Thyroid gland (tissue), 4 donors: ENCODE measurements around the gene ACSM4.

Experiments
- CTCF ChIP-seq, 6 experiments: fragments of 200-600 bp in 3 of 6; fragments of 450-650 bp in 3 of 6; sonication (generic) in 3 of 6; IDR thresholded peaks; one replicate each; pipeline ENCODE4 v1.5.1; 2016 to 2019; ENCODE audit warnings: antibody characterized with exemption in 6 of 6, mild to moderate bottlenecking in 2 of 6, inconsistent platforms in 1 of 6, moderate library complexity in 1 of 6
- POLR2A ChIP-seq, 2 donors: fragments of 450-650 bp; IDR thresholded peaks; one replicate each; pipeline ENCODE4 v1.6.1; 2017; ENCODE audit warnings: antibody characterized with exemption in 2 of 2, mild to moderate bottlenecking in 2 of 2, moderate library complexity in 1 of 2

GRCh38 chr12:7351177-7351576 is 47.3 kb downstream of the ACSM4 start:
- TF ChIP-seq POLR2A (IDR thresholded peaks at IDR 0.05) (no peak), CTCF (IDR thresholded peaks at IDR 0.05) (no peak)
